ENCODE measurements around the gene HSPE1. TPM values are rescaled to one million over a fixed set of nuclear protein-coding genes. Genes with fewer than 3 reads are reported as not detected.
"Not testable (repeated sequence)": the region's sequence is repeated elsewhere in the genome, so short reads cannot be mapped to it uniquely, and the experiment has no call there.

The HSPE1 gene
- total and polyA plus RNA-seq, 8 donors = 17.1 to 98.6 (median 38.3) TPM

- H3K9me3 ChIP-seq = peaks cover 0 to 2% (median 0%) of the 10 kb centered on the region in 4 donors
- 90 to 95% methylated on average over 9 of the region's 9 CpGs for WGBS, 2 donors
- peaks cover 0 to 20% (median 12%) of the 10 kb centered on the region in 3 donors for H3K36me3 ChIP-seq
- no peaks in the 10 kb centered on the region for H3K4me1 ChIP-seq
- TF ChIP-seq, protein P1, sequence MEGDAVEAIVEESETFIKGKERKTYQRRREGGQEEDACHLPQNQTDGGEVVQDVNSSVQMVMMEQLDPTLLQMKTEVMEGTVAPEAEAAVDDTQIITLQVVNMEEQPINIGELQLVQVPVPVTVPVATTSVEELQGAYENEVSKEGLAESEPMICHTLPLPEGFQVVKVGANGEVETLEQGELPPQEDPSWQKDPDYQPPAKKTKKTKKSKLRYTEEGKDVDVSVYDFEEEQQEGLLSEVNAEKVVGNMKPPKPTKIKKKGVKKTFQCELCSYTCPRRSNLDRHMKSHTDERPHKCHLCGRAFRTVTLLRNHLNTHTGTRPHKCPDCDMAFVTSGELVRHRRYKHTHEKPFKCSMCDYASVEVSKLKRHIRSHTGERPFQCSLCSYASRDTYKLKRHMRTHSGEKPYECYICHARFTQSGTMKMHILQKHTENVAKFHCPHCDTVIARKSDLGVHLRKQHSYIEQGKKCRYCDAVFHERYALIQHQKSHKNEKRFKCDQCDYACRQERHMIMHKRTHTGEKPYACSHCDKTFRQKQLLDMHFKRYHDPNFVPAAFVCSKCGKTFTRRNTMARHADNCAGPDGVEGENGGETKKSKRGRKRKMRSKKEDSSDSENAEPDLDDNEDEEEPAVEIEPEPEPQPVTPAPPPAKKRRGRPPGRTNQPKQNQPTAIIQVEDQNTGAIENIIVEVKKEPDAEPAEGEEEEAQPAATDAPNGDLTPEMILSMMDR (IDR thresholded peaks at IDR 0.05) = no peak
- DNase-seq (no peak), FAIRE-seq (no peak), ATAC-seq (no peak)
- no peak overlapping the region for H3K4me3 ChIP-seq
- no peaks in the 10 kb centered on the region for H3K27me3 ChIP-seq
- no peak overlapping the region for H3K27ac ChIP-seq
- intact Hi-C loops (cut with DNase I) = no loop called here
Measured at GRCh38 chr2:197480165-197481036, 19.8 kb upstream of the HSPE1 start.

DNA sequence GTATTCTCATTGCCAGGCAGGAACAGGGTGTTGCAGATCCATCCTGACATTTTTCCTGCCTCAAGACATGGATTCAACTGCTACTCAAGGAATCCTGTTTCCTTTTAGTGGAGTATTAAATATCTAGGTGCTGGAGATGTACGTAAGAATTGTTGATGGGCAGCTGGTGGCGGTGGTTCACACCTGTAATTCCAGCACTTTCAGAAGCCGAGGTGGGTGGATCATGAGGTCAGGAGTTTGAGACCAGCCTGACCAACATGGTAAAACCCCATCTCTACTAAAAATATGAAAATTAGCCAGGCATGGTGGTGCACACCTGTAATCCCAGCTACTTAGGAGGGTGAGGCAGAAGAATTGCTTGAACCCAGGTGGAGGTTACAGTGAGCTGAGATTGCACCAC lies 15.9 kb upstream of the HSPE1 start:
- 98% methylated on average over 3 of the region's 3 CpGs for WGBS, 2 donors
- H3K4me3 ChIP-seq; DNase-seq; intact Hi-C loops (cut with DNase I); H3K27me3 ChIP-seq; ATAC-seq; H3K27ac ChIP-seq; H3K4me1 ChIP-seq; H3K9me3 ChIP-seq; FAIRE-seq: not testable (repeated sequence)
- H3K36me3 ChIP-seq = peaks cover 0 to 27% (median 20%) of the 10 kb centered on the region in 3 donors

DNA sequence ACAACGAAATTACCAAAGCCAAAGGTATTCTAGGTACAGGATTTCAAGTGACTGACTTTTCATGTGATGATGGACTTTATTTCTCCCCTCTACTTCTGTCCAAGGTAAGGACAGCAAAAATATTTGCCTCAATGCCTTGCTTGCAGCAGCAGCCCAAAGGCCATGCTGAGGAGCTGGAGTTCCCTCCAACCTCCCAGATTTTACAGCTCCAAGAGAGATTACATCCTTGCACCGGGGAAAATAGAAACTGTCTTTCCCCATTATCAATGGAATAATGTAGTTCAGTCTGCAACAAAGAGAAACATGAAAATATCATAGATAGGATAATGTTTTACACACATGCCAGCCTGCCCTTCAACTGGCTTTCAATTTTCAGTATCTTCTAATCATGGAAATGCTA lies 14.0 kb upstream of the HSPE1 start:
- no peak overlapping the region for H3K27ac ChIP-seq
- TF ChIP-seq, protein P1 (IDR thresholded peaks at IDR 0.05) = no peak
- H3K27me3 ChIP-seq = no peaks in the 10 kb centered on the region
- FAIRE-seq (no peak), DNase-seq (no peak), ATAC-seq (no peak)
- WGBS, 2 donors = 86 to 90% methylated on average over 2 of the region's 2 CpGs
- H3K9me3 ChIP-seq = peaks cover 0 to 2% (median 0%) of the 10 kb centered on the region in 4 donors
- intact Hi-C loops (cut with DNase I) = no loop called here
- H3K36me3 ChIP-seq = peaks cover 0 to 46% (median 36%) of the 10 kb centered on the region in 3 donors
- no peaks in the 10 kb centered on the region for H3K4me1 ChIP-seq
- H3K4me3 ChIP-seq = no peak overlapping the region

GRCh38 chr2:197487385-197487784 lies 12.8 kb upstream of the HSPE1 start:
- H3K36me3 ChIP-seq = peaks cover 4 to 58% (median 48%) of the 10 kb centered on the region in 3 donors
- intact Hi-C loops (cut with DNase I) = no loop called here
- 90 to 94% methylated on average over 4 of the region's 4 CpGs for WGBS, 2 donors
- no peak overlapping the region for H3K4me3 ChIP-seq
- H3K27me3 ChIP-seq = no peaks in the 10 kb centered on the region
- no peak overlapping the region for H3K27ac ChIP-seq
- DNase-seq (no peak), FAIRE-seq (no peak), ATAC-seq (no peak)
- H3K9me3 ChIP-seq = peaks cover 0 to 2% (median 0%) of the 10 kb centered on the region in 4 donors
- TF ChIP-seq, protein P1 (IDR thresholded peaks at IDR 0.05) = no peak
- H3K4me1 ChIP-seq = no peaks in the 10 kb centered on the region

GRCh38 chr2:197495433-197496134 lies 4.6 kb upstream of the HSPE1 start:
- TF ChIP-seq, protein P1 (IDR thresholded peaks at IDR 0.05) = no peak
- no peak overlapping the region for H3K4me3 ChIP-seq
- intact Hi-C loops (cut with DNase I) = no loop called here
- DNase-seq = no peak
- no peaks in the 10 kb centered on the region for H3K9me3 ChIP-seq
- 89 to 94% methylated on average over 2 of the region's 2 CpGs for WGBS, 2 donors
- no peaks in the 10 kb centered on the region for H3K27me3 ChIP-seq
- ATAC-seq = no peak
- H3K36me3 ChIP-seq = peaks cover 11 to 56% (median 36%) of the 10 kb centered on the region in 3 donors
- H3K4me1 ChIP-seq = peaks cover 15 to 32% (median 27%) of the 10 kb centered on the region in 3 donors
- no peak for FAIRE-seq
- no peak overlapping the region for H3K27ac ChIP-seq

All from pancreas (tissue), 10 donors.